ENCODE results near the gene GANAB.
A peak's percentile ranks its signal among the peaks of the same experiment; 100 is the strongest.

Gene GANAB

GRCh38 chr11:62613291-62613778 lies 33.1 kb downstream of the GANAB start:
- TF ChIP-seq, protein P1, sequence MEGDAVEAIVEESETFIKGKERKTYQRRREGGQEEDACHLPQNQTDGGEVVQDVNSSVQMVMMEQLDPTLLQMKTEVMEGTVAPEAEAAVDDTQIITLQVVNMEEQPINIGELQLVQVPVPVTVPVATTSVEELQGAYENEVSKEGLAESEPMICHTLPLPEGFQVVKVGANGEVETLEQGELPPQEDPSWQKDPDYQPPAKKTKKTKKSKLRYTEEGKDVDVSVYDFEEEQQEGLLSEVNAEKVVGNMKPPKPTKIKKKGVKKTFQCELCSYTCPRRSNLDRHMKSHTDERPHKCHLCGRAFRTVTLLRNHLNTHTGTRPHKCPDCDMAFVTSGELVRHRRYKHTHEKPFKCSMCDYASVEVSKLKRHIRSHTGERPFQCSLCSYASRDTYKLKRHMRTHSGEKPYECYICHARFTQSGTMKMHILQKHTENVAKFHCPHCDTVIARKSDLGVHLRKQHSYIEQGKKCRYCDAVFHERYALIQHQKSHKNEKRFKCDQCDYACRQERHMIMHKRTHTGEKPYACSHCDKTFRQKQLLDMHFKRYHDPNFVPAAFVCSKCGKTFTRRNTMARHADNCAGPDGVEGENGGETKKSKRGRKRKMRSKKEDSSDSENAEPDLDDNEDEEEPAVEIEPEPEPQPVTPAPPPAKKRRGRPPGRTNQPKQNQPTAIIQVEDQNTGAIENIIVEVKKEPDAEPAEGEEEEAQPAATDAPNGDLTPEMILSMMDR (IDR thresholded peaks at IDR 0.05; ENCODE audit: low read depth, low read length), result no peak
- no peak for DNase-seq (ENCODE audit: extremely low read depth, low read depth)

- peak; percentile 83 for DNase-seq (ENCODE audit: extremely low read depth, low read depth)
- TF ChIP-seq, protein P1 (IDR thresholded peaks at IDR 0.05; ENCODE audit: low read depth, low read length), result peak; percentile 58
Observed at GRCh38 chr11:62612366-62613290, 33.8 kb downstream of the GANAB start, which contains the start of the genes EML3 and ROM1. EML3 (minus strand) TSS chr11:62612775; CDS start chr11:62612457, 318 bp downstream. ROM1 (plus strand) TSS chr11:62613257; CDS start chr11:62613282, 25 bp downstream.

- DNase-seq (ENCODE audit: extremely low read depth, low read depth), result no peak
Observed at GRCh38 chr11:62611705-62612365, 34.6 kb downstream of the GANAB start.

GRCh38 chr11:62610814-62611704 lies 35.4 kb downstream of the GANAB start:
- no peak for DNase-seq (ENCODE audit: extremely low read depth, low read depth)
- TF ChIP-seq, protein P1 (IDR thresholded peaks at IDR 0.05; ENCODE audit: low read depth, low read length), result no peak

More at GRCh38 chr11:62611705-62612365, 34.6 kb downstream of the GANAB start:
- TF ChIP-seq, protein P1 (IDR thresholded peaks at IDR 0.05; ENCODE audit: low read depth, low read length), result no peak

DNA sequence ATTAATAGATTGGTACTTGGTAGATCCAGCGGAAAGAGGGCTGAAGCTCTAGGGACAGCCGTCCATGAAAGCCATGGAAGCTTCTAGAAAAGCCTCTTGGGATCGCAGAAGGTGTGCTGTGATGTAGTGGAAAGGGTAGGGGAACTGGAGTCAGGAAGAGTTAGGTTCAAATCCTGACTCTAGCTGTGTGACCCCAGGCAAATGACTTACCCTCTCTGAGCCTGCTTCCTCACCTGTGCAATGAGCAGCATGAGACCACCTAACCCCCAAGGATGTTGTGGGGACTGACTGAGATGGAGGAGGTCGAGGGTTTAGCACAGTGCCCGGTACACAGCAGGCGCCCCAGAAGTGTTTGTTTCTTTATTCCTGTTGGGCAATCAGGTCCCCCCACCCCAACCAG lies 36.0 kb downstream of the GANAB start:
- no peak for DNase-seq (ENCODE audit: extremely low read depth, low read depth)
- TF ChIP-seq, protein P1 (IDR thresholded peaks at IDR 0.05; ENCODE audit: low read depth, low read length), result no peak

- no peak for DNase-seq (ENCODE audit: extremely low read depth, low read depth)
- TF ChIP-seq, protein P1 (IDR thresholded peaks at IDR 0.05; ENCODE audit: low read depth, low read length), result no peak
Observed at GRCh38 chr11:62608776-62609175, 37.6 kb downstream of the GANAB start.
